ENCODE results near the gene ZFAND3. TPM values are rescaled to one million over a fixed set of nuclear protein-coding genes. Genes with fewer than 3 reads are reported as not detected.

ZFAND3 gene
- total and polyA plus RNA-seq, 2 donors (not counting 1 experiment from before 2014, with no cell fraction given) = 21.5 to 40.8 TPM

- Histone ChIP-seq H3K9me3 (ENCODE audit: control insufficient read depth, insufficient read depth, low read depth, low read length) (no peaks in the 10 kb centered on the region), H2AFZ (ENCODE audit: low read length) (no peak overlapping the region), H3K27ac (ENCODE audit: insufficient read depth, low read length) (no peak overlapping the region), H3K36me3 (ENCODE audit: control insufficient read depth, insufficient read depth, low read length) (no peaks in the 10 kb centered on the region), H3K79me2 (ENCODE audit: control insufficient read depth, insufficient read depth, low read length) (peaks cover 87% of the 10 kb centered on the region), H3K4me1 (ENCODE audit: control insufficient read depth, extremely low read depth, insufficient read depth, low read length) (peaks cover 6% of the 10 kb centered on the region), H3K4me3 (replicated peaks in 1 of 4; ENCODE audit: control extremely low read depth in 1 of 4, insufficient read depth in 1 of 4, low read depth in 3 of 4, low read length in 4 of 4) (no peak overlapping the region), H3K4me2 (ENCODE audit: extremely low read depth, insufficient read depth, low read length) (no peak overlapping the region), H3K27me3 (ENCODE audit: control insufficient read depth, insufficient read depth, low read length) (no peaks in the 10 kb centered on the region), H4K20me1 (ENCODE audit: control insufficient read depth, extremely low read depth, insufficient read depth, low read length) (peaks cover 2% of the 10 kb centered on the region), H3K9ac (ENCODE audit: insufficient read depth, low read length) (no peak overlapping the region)
- TF ChIP-seq CTCF (conservative IDR thresholded peaks at IDR 0.05 in 1 of 2, IDR thresholded peaks at IDR 0.05 in 1 of 2; ENCODE audit: low read depth in 1 of 2, low read length in 2 of 2) (no peak), EZH2 (IDR thresholded peaks at IDR 0.05; ENCODE audit: low read length, missing control alignments) (no peak)
- DNase-seq (ENCODE audit: low read depth in 2 of 2) = no peak
Observed at GRCh38 chr6:37824170-37824569, 4.6 kb downstream of the ZFAND3 start.

DNA sequence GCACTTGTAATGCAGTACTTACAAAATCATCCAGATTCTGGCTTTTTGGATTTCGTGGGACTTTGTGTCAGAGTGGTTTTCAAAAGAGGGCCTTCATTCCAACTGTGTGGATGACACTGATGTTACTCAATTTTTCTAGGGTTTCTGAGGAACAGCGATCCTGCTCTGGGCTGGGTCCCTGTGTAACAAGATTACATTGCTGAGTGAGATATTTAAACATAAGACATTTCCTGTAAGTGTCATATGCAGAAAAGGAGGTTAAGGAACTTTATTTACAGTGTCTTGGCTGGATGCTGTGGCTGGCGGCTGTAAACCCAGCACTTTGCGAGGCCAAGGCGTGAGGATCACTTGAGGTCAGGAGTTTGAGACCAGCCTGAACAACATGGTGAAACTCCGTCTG lies 6.7 kb downstream of the ZFAND3 start:
- no peaks in the 10 kb centered on the region for H3K9me3 ChIP-seq (ENCODE audit: control insufficient read depth, insufficient read depth, low read depth, low read length)
- TF ChIP-seq CTCF (conservative IDR thresholded peaks at IDR 0.05 in 1 of 2, IDR thresholded peaks at IDR 0.05 in 1 of 2; ENCODE audit: low read depth in 1 of 2, low read length in 2 of 2) (no peak), EZH2 (IDR thresholded peaks at IDR 0.05; ENCODE audit: low read length, missing control alignments) (no peak)
- H2AFZ ChIP-seq (ENCODE audit: low read length) = no peak overlapping the region
- H3K27ac ChIP-seq (ENCODE audit: insufficient read depth, low read length) = no peak overlapping the region
- H3K79me2 ChIP-seq (ENCODE audit: control insufficient read depth, insufficient read depth, low read length) = peaks cover 96% of the 10 kb centered on the region
- no peak overlapping the region for H3K9ac ChIP-seq (ENCODE audit: insufficient read depth, low read length)
- H3K27me3 ChIP-seq (ENCODE audit: control insufficient read depth, insufficient read depth, low read length) = no peaks in the 10 kb centered on the region
- DNase-seq (ENCODE audit: low read depth in 2 of 2) = no peak
- H4K20me1 ChIP-seq (ENCODE audit: control insufficient read depth, extremely low read depth, insufficient read depth, low read length) = peaks cover 2% of the 10 kb centered on the region
- no peak overlapping the region for H3K4me3 ChIP-seq (replicated peaks in 1 of 4; ENCODE audit: control extremely low read depth in 1 of 4, insufficient read depth in 1 of 4, low read depth in 3 of 4, low read length in 4 of 4)
- peaks cover 6% of the 10 kb centered on the region for H3K4me1 ChIP-seq (ENCODE audit: control insufficient read depth, extremely low read depth, insufficient read depth, low read length)
- no peaks in the 10 kb centered on the region for H3K36me3 ChIP-seq (ENCODE audit: control insufficient read depth, insufficient read depth, low read length)
- no peak overlapping the region for H3K4me2 ChIP-seq (ENCODE audit: extremely low read depth, insufficient read depth, low read length)

DNA sequence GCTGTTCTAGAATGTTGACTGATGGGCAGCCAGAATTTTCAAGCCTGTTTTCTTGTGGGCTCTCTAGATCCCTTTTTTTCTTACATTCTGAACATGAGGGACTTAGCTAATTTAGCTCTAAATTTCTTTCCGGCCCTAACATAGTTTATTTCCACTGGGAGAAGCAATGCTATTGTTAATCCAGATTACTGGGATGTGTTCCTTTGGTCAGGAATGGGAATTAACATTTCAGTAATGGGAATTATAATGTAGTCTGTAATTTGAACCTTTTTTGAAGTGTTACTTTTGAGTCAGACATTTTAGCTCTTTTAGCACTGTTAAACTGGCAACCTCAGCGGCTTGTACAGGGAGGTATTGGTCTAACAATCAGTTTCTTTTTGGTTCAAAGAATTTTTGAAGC lies 7.5 kb downstream of the ZFAND3 start:
- Histone ChIP-seq H3K27ac (ENCODE audit: insufficient read depth, low read length) (no peak overlapping the region), H3K4me2 (ENCODE audit: extremely low read depth, insufficient read depth, low read length) (no peak overlapping the region), H3K9me3 (ENCODE audit: control insufficient read depth, insufficient read depth, low read depth, low read length) (no peaks in the 10 kb centered on the region), H3K4me3 (replicated peaks in 1 of 4; ENCODE audit: control extremely low read depth in 1 of 4, insufficient read depth in 1 of 4, low read depth in 3 of 4, low read length in 4 of 4) (no peak overlapping the region), H3K27me3 (ENCODE audit: control insufficient read depth, insufficient read depth, low read length) (no peaks in the 10 kb centered on the region), H4K20me1 (ENCODE audit: control insufficient read depth, extremely low read depth, insufficient read depth, low read length) (peaks cover 2% of the 10 kb centered on the region), H3K9ac (ENCODE audit: insufficient read depth, low read length) (no peak overlapping the region), H3K36me3 (ENCODE audit: control insufficient read depth, insufficient read depth, low read length) (no peaks in the 10 kb centered on the region), H2AFZ (ENCODE audit: low read length) (no peak overlapping the region), H3K79me2 (ENCODE audit: control insufficient read depth, insufficient read depth, low read length) (peaks cover 96% of the 10 kb centered on the region), H3K4me1 (ENCODE audit: control insufficient read depth, extremely low read depth, insufficient read depth, low read length) (peaks cover 3% of the 10 kb centered on the region)
- DNase-seq (ENCODE audit: low read depth in 2 of 2) = no peak
- TF ChIP-seq EZH2 (IDR thresholded peaks at IDR 0.05; ENCODE audit: low read length, missing control alignments) = no peak

Data from fibroblast of lung (primary cell).